ENCODE data around the gene TMEM87A. TPM values are rescaled to one million over a fixed set of nuclear protein-coding genes. Genes with fewer than 3 reads are reported as not detected.

The TMEM87A gene
- total and polyA plus RNA-seq, 2 experiments from 2014 or later: 41.8 to 43.5 TPM

DNA sequence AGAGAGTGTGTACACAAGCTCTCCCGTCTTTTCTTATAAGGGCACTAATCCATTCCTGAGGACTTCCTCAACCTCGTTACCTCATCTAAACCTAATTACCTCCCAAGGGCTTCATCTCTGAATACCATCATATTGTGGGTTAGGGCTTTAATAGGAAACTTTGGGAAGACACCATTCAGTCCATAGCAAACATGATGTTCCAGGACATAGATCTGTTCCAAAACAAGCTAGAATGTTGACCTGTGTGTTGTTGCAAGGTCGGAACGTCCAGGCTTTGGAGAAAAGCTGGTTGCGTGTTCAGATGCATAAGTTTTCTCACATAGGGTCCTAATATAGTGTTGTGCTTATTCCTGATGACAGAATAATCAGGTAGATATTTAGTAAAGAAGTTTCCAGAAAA, 9.7 kb upstream of the TMEM87A start:
- Histone ChIP-seq H3K79me2 (replicated peaks; ENCODE audit: insufficient read depth) (no peaks in the 10 kb centered on the region), H4K20me1 (replicated peaks; ENCODE audit: insufficient read depth) (no peaks in the 10 kb centered on the region), H3K36me3 (ENCODE audit: insufficient read depth) (no peaks in the 10 kb centered on the region), H3K4me3 (no peak overlapping the region), H3K4me1 (ENCODE audit: insufficient read depth) (no peaks in the 10 kb centered on the region), H3K27me3 (ENCODE audit: insufficient read depth) (no peaks in the 10 kb centered on the region), H3K4me2 (no peak overlapping the region), H3K9me2 (ENCODE audit: insufficient read depth) (no peaks in the 10 kb centered on the region), H3F3A (replicated peaks; ENCODE audit: low read depth) (no peaks in the 10 kb centered on the region), H3K27ac (ENCODE audit: low read depth) (no peak overlapping the region), H2AFZ (no peak overlapping the region)
- H3K27me3 Mint-ChIP-seq (ENCODE audit: insufficient read depth, low read depth, poor library complexity): no peaks in the 10 kb centered on the region
- H3K36me3 Mint-ChIP-seq (ENCODE audit: low read depth): no peaks in the 10 kb centered on the region
- no peak overlapping the region for H3K4me3 Mint-ChIP-seq
- H3K9me3 Mint-ChIP-seq: no peaks in the 10 kb centered on the region
- DNase-seq (ENCODE audit: low spot score) (no peak), ATAC-seq (no peak)
- H3K4me1 Mint-ChIP-seq: no peaks in the 10 kb centered on the region
- TF ChIP-seq EZH2phosphoT487 (IDR thresholded peaks at IDR 0.05; ENCODE audit: unreplicated experiment) (no peak), JUNB (IDR thresholded peaks at IDR 0.05; ENCODE audit: unreplicated experiment) (no peak), POLR2AphosphoS5 (IDR thresholded peaks at IDR 0.05; ENCODE audit: low read depth) (no peak)
- no peak overlapping the region for H3K27ac Mint-ChIP-seq

DNA sequence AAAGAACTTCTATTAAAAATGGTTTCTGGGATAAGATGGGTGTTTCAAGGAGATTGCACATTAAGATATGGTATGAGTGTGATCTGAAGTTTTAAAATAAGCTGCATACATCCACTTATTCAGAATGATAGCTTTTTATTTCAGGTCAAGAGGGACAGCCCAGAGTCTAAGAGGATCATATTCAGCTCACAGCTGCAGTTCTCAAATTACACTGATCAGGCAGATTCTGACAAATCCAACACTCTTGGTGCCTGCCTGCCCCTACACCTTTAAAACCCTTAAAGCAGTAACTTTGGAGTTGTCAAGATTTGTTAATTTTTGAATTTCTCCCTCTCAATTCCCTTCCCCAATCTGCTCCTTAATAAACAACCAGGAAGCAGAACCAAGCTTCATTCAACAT, 9.1 kb upstream of the TMEM87A start:
- H3K36me3 Mint-ChIP-seq (ENCODE audit: low read depth): no peaks in the 10 kb centered on the region
- no peaks in the 10 kb centered on the region for H3K79me2 ChIP-seq (replicated peaks; ENCODE audit: insufficient read depth)
- no peak overlapping the region for H3K4me3 ChIP-seq
- H3K27me3 Mint-ChIP-seq (ENCODE audit: insufficient read depth, low read depth, poor library complexity): no peaks in the 10 kb centered on the region
- no peak for TF ChIP-seq EZH2 (IDR thresholded peaks at IDR 0.05; ENCODE audit: low read depth, unreplicated experiment)
- TF ChIP-seq, protein P1, sequence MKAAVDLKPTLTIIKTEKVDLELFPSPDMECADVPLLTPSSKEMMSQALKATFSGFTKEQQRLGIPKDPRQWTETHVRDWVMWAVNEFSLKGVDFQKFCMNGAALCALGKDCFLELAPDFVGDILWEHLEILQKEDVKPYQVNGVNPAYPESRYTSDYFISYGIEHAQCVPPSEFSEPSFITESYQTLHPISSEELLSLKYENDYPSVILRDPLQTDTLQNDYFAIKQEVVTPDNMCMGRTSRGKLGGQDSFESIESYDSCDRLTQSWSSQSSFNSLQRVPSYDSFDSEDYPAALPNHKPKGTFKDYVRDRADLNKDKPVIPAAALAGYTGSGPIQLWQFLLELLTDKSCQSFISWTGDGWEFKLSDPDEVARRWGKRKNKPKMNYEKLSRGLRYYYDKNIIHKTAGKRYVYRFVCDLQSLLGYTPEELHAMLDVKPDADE (IDR thresholded peaks at IDR 0.05): no peak
- TF ChIP-seq ZNF114 (CRISPR knock-in tag; IDR thresholded peaks at IDR 0.05): no peak
- TF ChIP-seq STAT1 (IDR thresholded peaks at IDR 0.05; ENCODE audit: unreplicated experiment): no peak
- no peak overlapping the region for H2AFZ ChIP-seq
- no peaks in the 10 kb centered on the region for H3K36me3 ChIP-seq (ENCODE audit: insufficient read depth)
- no peak overlapping the region for H3K4me2 ChIP-seq
- H4K20me1 ChIP-seq (replicated peaks; ENCODE audit: insufficient read depth): no peaks in the 10 kb centered on the region
- ATAC-seq (no peak), DNase-seq (ENCODE audit: low spot score) (no peak)
- H3K27ac ChIP-seq (ENCODE audit: low read depth): peak overlapping the region; percentile 9; the same call in 1 of the 2 replicates
- H3K4me3 Mint-ChIP-seq: no peak overlapping the region
- H3K27ac Mint-ChIP-seq: no peak overlapping the region
- no peaks in the 10 kb centered on the region for H3F3A ChIP-seq (replicated peaks; ENCODE audit: low read depth)
- no peaks in the 10 kb centered on the region for H3K4me1 ChIP-seq (ENCODE audit: insufficient read depth)
- H3K4me1 Mint-ChIP-seq: no peaks in the 10 kb centered on the region
- H3K9me3 Mint-ChIP-seq: no peaks in the 10 kb centered on the region
- H3K9me2 ChIP-seq (ENCODE audit: insufficient read depth): no peaks in the 10 kb centered on the region
- no peaks in the 10 kb centered on the region for H3K27me3 ChIP-seq (ENCODE audit: insufficient read depth)

DNA sequence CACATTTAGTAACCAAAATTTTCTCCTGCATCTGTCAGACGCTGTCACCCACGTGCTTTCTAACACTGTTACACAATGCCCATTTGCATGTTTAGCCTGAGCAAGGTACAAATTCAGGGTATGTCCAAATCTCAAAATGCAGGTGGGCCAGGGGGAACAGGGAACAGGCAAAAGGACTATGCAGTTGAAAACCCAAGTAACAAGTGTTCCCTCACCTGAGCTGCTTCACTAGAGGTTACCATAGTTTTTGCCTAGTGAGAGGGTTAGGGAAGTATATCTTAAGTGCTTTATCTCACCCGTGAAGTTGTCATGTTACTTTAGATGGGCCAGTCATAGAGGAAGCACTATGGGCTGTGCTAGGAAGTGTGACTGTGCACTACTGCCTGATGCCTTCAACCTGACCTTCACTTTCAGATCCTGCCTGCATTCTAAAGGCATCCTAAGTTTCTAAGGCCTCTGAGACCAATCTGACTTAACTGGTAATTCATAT, 6.0 kb upstream of the TMEM87A start:
- no peaks in the 10 kb centered on the region for H3K27me3 ChIP-seq (ENCODE audit: insufficient read depth)
- Mint-ChIP-seq H3K9me3 (no peaks in the 10 kb centered on the region), H3K4me3 (no peak overlapping the region), H3K36me3 (ENCODE audit: low read depth) (0 out of 3 replicates have a peak, but pooled peaks cover 4% of the 10 kb centered on the region), H3K4me1 (peaks cover 19% of the 10 kb centered on the region; the same call in 2 of the 3 replicates), H3K27me3 (ENCODE audit: insufficient read depth, low read depth, poor library complexity) (no peaks in the 10 kb centered on the region), H3K27ac (no peak overlapping the region)
- H3K4me1 ChIP-seq (ENCODE audit: insufficient read depth): peaks cover 14% of the 10 kb centered on the region; the same call in 1 of the 2 replicates
- no peak overlapping the region for H3K27ac ChIP-seq (ENCODE audit: low read depth)
- ATAC-seq (no peak), DNase-seq (ENCODE audit: low spot score) (no peak)
- TF ChIP-seq POLR2AphosphoS5 (IDR thresholded peaks at IDR 0.05; ENCODE audit: low read depth) (no peak), ZNF114 (CRISPR knock-in tag; IDR thresholded peaks at IDR 0.05) (no peak), EZH2phosphoT487 (IDR thresholded peaks at IDR 0.05; ENCODE audit: unreplicated experiment) (no peak), EZH2 (IDR thresholded peaks at IDR 0.05; ENCODE audit: low read depth, unreplicated experiment) (no peak)
- TF ChIP-seq, protein P2, sequence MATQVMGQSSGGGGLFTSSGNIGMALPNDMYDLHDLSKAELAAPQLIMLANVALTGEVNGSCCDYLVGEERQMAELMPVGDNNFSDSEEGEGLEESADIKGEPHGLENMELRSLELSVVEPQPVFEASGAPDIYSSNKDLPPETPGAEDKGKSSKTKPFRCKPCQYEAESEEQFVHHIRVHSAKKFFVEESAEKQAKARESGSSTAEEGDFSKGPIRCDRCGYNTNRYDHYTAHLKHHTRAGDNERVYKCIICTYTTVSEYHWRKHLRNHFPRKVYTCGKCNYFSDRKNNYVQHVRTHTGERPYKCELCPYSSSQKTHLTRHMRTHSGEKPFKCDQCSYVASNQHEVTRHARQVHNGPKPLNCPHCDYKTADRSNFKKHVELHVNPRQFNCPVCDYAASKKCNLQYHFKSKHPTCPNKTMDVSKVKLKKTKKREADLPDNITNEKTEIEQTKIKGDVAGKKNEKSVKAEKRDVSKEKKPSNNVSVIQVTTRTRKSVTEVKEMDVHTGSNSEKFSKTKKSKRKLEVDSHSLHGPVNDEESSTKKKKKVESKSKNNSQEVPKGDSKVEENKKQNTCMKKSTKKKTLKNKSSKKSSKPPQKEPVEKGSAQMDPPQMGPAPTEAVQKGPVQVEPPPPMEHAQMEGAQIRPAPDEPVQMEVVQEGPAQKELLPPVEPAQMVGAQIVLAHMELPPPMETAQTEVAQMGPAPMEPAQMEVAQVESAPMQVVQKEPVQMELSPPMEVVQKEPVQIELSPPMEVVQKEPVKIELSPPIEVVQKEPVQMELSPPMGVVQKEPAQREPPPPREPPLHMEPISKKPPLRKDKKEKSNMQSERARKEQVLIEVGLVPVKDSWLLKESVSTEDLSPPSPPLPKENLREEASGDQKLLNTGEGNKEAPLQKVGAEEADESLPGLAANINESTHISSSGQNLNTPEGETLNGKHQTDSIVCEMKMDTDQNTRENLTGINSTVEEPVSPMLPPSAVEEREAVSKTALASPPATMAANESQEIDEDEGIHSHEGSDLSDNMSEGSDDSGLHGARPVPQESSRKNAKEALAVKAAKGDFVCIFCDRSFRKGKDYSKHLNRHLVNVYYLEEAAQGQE (IDR thresholded peaks at IDR 0.05; ENCODE audit: unreplicated experiment): no peak
- no peak overlapping the region for H3K4me3 ChIP-seq
- H3K79me2 ChIP-seq (replicated peaks; ENCODE audit: insufficient read depth): no peaks in the 10 kb centered on the region; the same call in 1 of the 2 replicates
- H2AFZ ChIP-seq: no peak overlapping the region
- H3F3A ChIP-seq (replicated peaks; ENCODE audit: low read depth): no peaks in the 10 kb centered on the region
- no peak overlapping the region for H3K4me2 ChIP-seq
- H3K36me3 ChIP-seq (ENCODE audit: insufficient read depth): no peaks in the 10 kb centered on the region
- no peaks in the 10 kb centered on the region for H3K9me2 ChIP-seq (ENCODE audit: insufficient read depth)
- H4K20me1 ChIP-seq (replicated peaks; ENCODE audit: insufficient read depth): no peaks in the 10 kb centered on the region
